Measurements from ENCODE around the gene MKNK2.
"Not testable (repeated sequence)": the region's sequence is repeated elsewhere in the genome, so short reads cannot be mapped to it uniquely, and the experiment has no call there.

MKNK2 gene

DNA sequence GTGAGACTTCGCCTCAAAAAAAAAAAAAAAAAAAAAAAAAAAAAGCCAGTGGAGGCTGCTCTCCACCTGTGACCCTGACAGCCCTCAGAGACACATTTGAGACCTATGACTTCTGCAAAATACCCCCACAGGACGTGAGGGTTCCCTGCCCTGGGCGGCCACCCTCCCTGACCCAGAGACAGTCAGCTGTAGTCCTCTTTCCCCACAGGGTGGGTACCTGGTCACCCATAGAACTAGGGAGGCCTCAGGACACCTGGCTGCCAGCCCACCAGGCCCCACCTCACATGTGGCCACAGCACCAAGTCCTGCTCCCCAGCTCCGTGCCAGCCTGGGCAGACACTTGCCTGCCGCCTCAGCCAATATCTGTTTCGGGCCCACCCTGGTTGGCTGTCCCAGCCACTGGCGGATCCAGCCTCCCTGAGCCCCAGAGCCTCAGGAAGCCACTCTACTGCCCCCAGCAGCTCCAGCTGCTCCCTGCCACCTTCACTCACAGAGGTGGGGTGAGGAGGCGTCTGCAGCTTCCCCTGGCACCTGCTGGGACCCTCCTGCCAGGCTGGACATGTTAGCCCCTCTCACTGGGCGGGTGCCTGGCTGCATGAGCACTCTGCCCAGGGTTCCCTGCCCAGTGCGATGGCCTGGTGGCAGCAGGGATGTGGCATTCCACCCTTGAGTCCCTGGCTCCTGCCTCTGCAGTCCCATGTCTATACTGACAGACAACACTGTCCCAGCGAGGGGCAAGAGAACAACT, 6.9 kb downstream of the MKNK2 start:
- DNase-seq (ENCODE audit: low read depth in 3 of 3) = no peak

GRCh38 chr19:2043251-2043641, 7.8 kb downstream of the MKNK2 start:
- no peak for DNase-seq (ENCODE audit: low read depth in 3 of 3)

DNA sequence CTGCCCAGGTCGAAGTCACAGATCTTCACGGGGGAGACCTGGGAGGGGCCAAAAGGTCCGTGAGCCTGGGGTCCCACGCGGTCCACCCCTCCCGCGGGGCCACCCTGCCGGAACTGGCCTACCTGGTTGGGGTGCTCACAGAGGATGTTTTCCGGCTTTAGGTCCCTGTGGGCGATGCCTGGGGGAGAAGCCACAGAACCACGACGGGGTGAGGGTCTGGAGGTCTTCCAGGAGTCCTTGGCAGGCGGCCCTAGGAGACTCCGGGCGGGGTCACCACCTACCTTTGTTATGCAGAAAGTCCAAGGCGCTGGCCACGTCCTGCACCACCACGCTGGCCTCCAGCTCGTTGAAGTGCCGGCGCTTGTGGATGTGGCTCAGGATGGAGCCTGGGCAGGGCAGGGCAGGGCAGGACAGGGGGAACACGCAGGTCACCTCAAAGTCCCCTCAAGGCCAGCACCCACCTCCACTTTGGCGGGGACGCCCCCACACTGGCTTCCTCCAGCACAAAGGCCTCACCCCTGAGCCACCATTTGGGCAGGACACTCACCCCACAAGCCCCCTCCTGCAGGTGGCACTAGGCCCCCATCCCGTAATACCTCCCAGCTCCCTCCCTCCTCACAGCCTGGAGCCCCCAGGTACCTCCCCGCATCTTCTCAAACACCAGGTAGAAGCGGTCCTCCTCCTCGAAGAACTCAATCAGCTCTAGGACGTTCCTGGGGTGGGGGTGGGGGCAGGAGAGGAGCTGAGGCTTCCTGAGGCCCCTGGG, 8.4 kb downstream of the MKNK2 start:
- DNase-seq (ENCODE audit: low read depth in 3 of 3) = no peak

GRCh38 chr19:2041683-2042484, 9.2 kb downstream of the MKNK2 start:
- peak; percentile 99 for DNase-seq (ENCODE audit: low read depth in 3 of 3)

GRCh38 chr19:2041433-2041682, 9.7 kb downstream of the MKNK2 start:
- DNase-seq (ENCODE audit: low read depth in 3 of 3) = no peak

- no peak for DNase-seq (ENCODE audit: low read depth in 3 of 3)
These were observed 10.2 kb downstream of the MKNK2 start for GRCh38 chr19:2040647-2041432.

DNA sequence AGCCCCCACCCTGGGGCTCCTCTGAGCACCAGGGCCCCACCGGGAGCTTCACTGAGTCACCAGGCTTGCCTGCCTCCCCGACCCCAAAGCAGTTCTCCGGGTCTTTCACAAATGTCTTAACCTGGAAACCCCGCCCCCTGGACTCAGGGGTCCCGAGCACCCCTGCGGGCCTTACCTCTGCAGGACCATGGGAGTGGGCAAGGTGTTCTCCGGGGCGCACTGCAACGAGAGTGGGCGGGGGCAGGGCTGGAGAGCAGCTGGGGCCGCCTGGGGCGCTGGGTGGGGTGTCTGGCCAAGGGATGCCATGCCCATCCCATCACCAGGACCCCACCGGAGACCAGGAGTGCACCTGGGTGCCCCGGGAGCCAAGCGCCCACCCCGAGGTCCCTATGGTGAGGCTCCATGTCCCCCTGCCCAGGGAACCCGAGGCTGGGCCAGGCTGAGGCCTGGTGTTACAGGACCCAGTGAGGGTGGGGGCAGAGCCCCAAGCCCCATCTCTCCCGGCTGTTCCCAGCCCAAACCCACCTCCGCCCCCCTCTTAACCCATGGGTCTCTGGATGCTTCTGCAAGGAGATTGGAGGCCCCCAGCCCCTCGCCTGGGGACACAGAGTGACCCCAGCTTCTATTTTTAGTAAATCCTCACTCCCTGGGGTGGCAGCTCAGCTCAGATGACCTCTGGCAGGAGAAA, 10.9 kb downstream of the MKNK2 start:
- no peak for DNase-seq (ENCODE audit: low read depth in 3 of 3)

DNA sequence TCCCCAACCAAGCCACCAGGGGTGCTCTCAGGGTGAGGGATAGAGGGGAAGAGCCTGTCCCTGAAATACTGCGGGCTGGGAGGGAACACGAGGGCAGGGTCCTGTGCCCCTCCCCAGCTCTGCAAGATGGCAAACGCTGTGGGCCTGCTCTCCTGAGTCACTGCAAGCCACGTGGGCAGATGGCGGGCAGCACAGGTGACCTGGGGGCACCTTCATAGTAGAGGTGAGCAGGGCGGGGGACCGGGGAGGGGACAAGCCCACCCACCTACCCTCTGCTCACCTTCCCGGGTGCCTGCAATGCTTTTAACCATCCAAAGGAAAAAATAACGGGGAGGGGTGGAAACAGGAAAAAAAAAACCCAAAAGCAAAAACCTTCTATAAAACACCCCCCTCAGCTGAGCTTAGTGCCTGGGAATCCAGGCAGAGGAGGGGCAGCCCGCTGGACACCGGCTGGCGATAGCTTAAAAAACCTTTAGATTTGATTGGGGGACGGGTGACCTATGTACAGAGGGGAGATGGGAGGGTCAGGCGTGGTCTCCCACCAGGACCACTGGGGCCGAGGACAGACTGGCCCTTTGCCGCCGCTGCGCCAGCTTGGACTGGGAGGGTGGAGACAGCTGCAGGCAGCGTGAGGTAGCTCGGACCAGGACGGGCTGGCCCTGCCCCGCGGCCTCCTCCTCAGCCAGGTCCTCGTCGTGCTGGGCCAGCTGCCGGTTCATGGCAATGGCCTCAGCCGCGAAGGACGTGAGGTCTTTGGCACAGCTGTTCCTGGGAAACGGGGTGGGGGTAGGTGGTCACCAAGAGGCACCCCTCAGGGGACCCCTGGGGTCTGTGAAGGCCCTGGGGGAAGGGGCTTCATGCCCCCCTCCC, 11.7 kb downstream of the MKNK2 start:
- no peak for DNase-seq (ENCODE audit: low read depth in 3 of 3)

DNA sequence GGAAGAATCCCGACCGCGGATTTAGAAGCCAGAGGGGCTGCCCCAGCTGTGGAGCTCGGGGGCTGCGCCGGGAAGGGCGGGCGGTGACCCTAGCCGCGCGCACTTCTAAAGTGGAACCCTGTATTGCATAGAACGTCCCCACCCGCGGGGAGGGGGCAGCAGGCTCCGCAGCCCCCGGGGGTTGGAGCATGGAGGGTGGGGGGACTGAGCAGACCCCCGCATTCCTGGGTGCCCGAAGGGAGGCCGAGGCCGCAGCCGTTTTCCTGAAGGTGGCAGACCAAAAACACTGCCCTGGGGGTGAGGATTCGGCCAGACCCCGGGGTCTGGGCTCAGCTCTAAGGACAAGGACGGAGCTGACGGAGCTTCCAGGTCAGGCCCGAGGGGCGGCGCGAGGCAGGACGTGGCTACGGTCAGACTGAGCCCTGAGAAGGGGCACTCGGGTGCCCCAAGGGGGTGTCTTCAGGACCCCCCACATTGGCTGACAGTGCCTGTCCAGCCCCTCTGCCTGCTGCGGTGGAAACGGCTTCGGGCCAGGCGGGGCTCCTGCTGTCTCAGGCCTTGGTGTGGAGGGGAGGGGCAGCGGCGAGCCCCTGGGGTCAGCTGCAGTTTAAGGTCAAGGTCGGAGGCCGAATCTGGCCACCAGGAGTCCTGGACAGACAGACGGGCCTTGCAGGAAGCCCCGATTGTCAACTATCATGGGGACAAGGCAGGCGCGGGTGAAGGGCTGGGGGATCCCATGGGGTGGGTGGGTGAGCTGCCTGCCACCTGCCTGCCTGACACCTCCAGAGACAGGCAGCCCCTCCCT, 12.6 kb downstream of the MKNK2 start:
- DNase-seq (ENCODE audit: low read depth in 3 of 3) = no peak

DNA sequence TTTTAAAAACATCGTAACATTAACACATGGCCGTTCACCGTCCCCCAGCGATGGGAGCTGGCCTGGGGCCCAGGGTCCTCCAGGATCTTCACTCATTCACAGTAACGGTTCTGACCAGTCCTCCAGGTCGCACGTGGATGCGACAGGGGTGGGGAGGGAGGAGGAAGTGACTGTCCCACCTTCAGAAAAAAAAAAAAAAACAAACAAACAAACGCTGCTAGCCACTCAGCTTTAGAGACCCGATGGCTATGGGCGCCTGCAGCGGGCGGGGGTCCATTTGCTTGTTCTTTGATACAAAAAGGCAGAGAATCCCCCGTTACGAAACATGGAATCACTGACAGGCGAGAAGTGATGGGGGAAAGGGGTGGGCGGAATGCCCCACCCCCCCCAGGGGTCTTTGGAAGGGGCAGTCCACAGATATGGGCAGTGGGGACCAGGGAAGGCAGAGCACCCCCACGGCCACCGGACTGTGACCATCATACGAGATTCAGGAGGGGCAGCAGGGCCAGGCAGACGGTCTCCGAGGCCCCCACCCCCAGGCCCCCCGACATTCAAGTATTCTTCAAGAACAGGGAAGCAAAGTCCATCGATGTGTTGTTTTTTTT, 13.3 kb downstream of the MKNK2 start:
- no peak for DNase-seq (ENCODE audit: low read depth in 3 of 3)

- no peak for DNase-seq (ENCODE audit: low read depth in 3 of 3)
These were observed 14.6 kb downstream of the MKNK2 start for GRCh38 chr19:2036424-2036823.

DNA sequence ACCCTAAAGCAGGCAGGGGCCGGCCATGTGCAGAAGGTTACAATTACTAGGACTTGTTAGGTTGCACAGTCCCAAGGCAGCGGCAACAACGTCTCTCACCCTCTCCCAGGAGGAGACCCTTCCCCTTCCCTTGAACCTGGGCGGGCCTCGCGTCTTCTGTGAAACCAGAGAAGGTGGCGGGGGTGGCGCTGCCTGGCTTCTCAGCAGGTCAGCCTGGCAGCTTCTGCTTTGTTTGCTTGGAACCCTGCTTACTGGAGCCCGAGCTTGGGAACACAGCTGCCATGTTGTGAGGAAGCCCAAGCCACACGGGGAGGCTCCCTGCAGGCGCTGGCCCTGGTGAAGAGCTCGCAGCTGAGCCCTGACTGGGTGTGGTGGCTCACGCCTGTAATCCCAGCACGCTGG, 15.5 kb downstream of the MKNK2 start:
- DNase-seq (ENCODE audit: low read depth in 3 of 3) = no peak

DNA sequence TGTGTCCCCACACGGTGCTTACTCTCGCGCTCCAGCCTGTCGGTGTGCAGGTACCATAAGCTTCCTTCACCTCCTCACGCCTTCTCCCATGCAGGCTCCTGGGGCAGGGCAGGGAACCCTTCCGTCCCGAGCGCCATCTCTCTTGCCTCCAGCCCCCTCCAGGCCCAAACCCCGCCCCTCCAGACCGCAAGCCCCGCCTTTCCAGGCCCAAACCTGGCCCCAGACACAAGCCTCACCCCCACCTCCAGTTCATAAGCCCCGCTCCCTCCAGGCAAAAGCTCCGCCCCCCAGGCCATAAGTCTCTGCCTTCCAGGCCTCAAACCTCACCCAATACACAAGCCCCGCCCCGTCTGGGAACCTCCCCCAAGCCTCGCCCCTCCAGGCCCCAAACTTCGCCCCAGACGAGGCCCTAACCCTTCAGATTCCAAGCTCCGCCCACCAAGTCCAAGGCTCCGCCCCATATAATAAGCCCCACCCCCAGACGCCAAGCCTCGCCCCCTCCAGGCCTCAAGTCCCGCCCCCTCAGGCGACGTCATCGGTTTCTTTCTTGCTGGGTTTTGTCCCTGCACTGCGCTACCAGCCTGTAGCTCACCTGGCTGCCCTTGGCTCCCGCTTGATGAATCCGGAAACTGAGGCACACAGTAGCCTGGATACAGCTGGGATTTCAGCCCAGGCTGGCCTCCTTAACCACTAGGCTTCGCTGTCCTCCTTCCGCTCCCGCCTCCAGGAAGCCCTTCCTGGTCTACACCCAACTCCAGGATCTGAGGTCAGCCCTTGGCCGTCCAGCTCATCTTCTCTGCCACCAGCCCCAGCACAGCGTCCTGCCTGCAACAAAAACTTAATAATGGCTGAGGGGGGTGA, 16.1 kb downstream of the MKNK2 start:
- peak; percentile 56 to 76 (median 73) for DNase-seq (ENCODE audit: low read depth in 3 of 3)

DNA sequence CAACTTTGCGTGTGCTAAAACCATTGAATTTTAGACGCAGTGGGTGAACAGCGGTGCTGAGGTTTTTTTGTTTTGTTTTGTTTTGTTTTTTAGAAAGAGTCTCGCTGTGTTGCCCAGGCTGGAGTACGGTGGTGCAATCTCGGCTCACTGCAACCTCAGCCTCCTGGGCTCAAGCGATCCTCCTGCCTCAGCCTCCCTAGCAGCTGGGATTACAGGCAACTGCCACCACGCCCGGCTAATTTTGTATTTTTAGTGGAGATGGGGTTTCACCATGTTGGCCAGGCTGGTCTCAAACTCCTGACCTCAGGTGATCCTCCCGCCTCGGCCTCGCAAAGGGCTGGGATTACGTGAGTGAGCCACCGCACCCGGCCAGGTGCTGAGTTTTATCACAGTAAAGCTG, 16.8 kb downstream of the MKNK2 start:
- not testable (repeated sequence) for DNase-seq (ENCODE audit: low read depth in 3 of 3)

DNA sequence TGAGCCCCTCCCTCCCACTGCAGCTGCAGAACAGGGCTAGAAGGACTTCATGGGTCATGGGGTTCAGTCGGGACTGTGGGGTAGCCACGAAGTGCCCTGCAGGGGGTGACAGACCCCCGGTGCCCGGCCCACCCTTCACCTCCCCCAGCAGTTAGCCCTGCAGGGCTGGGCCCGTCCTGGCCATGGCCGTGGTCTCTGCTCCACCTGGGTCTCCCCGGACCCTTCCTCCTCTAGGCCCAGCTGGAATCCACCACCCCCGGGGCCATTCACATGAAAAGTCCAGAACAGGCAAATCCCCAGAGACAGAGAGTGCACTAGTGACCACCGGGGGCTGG, 17.3 kb downstream of the MKNK2 start:
- DNase-seq (ENCODE audit: low read depth in 3 of 3) = no peak

- DNase-seq (ENCODE audit: low read depth in 3 of 3) = no peak
These were observed 17.8 kb downstream of the MKNK2 start for GRCh38 chr19:2033115-2033824.

GRCh38 chr19:2032296-2032941, 18.6 kb downstream of the MKNK2 start:
- DNase-seq (ENCODE audit: low read depth in 3 of 3) = no peak

All from stimulated activated CD4-positive, alpha-beta T cell treated with anti-CD3 and anti-CD28 coated beads, TNF-alpha, amount 100 ng/mL, for 48 hours (primary cell).